Mucosa of rectum (tissue), 2 donors: ENCODE results near the gene PBX3.

ENCODE experiments used
- H3K27ac ChIP-seq, 2 donors: one replicate each; pipeline ENCODE4 v1.7.0; 2013; ENCODE audit warnings: inconsistent platforms in 2 of 2, low read depth in 2 of 2, low read length in 2 of 2
- H3K27me3 ChIP-seq, 2 donors: one replicate each; pipeline ENCODE4 v1.7.0; 2013; ENCODE audit warnings: low read length in 2 of 2; ENCODE audit not compliant: control insufficient read depth in 2 of 2, insufficient read depth in 2 of 2
- H3K36me3 ChIP-seq, 2 donors: one replicate each; pipeline ENCODE4 v1.7.0; 2013; ENCODE audit warnings: low read length in 2 of 2; ENCODE audit not compliant: control insufficient read depth in 2 of 2, insufficient read depth in 2 of 2
- H3K4me1 ChIP-seq, 2 donors: one replicate each; pipeline ENCODE4 v1.7.0; 2013; ENCODE audit warnings: low read length in 2 of 2, mild to moderate bottlenecking in 1 of 2; ENCODE audit not compliant: control insufficient read depth in 2 of 2, insufficient read depth in 2 of 2
- H3K4me3 ChIP-seq, 2 donors: one replicate each; pipeline ENCODE4 v1.7.0; 2013; ENCODE audit warnings: low read length in 2 of 2
- H3K9ac ChIP-seq, 2 donors: one replicate each; pipeline ENCODE4 v1.7.0; 2013; ENCODE audit warnings: low read length in 2 of 2, low read depth in 1 of 2, mild to moderate bottlenecking in 1 of 2
- H3K9me3 ChIP-seq, 2 donors: one replicate each; pipeline ENCODE4 v1.7.0; 2013; ENCODE audit warnings: low read length in 2 of 2; ENCODE audit not compliant: control insufficient read depth in 2 of 2
- donor health status: healthy.
- donor health status: Normal muscosa, but diverticular disease.

The PBX3 gene

GRCh38 chr9:125909459-125909858 is 162.3 kb downstream of the PBX3 start:
- no peaks in the 10 kb centered on the region for H3K36me3 ChIP-seq
- H3K4me1 ChIP-seq, result peaks cover 0 to 1% of the 10 kb centered on the region in 2 donors
- no peak overlapping the region for H3K4me3 ChIP-seq
- no peak overlapping the region for H3K27ac ChIP-seq
- H3K9me3 ChIP-seq, result no peaks in the 10 kb centered on the region
- no peak overlapping the region for H3K9ac ChIP-seq
- no peaks in the 10 kb centered on the region for H3K27me3 ChIP-seq

- Histone ChIP-seq H3K9ac (no peak overlapping the region), H3K27ac (no peak overlapping the region), H3K4me1 (no peaks in the 10 kb centered on the region), H3K27me3 (no peaks in the 10 kb centered on the region), H3K4me3 (no peak overlapping the region), H3K9me3 (no peaks in the 10 kb centered on the region), H3K36me3 (no peaks in the 10 kb centered on the region)
These were observed 163.1 kb downstream of the PBX3 start for GRCh38 chr9:125910286-125910685.

DNA sequence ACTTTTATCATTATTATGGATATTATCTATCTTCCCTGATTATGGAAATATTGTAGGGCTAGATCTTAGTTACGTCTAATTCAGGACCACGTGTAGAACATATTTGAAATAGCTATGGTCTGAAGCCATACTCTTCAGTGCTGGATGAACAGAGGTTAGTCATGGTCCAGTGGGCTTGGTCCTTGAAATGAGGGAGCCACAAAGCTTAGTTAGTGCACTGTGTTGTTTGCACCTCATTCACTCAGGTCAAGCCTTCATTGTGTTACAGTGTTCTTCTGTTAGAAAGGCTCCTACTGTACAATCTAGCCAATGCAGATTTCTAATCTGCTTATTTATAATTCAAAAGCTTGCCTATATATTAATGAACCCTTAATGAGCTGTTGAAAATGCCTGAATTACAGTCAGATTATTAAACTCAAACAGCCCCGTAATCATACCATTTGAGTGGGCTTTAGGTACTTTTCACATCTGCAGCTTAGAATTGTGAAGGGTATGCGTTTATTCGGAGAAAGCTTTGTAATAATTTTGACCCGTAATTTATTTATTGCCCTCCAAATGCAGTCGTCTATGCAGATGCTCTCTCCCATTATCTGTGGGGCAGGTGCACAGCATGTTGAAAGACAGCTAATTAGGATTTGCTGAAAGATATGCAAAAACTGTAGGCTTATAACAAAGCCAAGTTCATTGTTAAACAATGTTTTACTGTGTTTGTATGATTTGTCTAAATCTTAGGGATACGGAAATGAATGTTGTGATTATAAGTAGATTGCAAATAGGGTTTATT is 164.9 kb downstream of the PBX3 start:
- Histone ChIP-seq H3K27ac (no peak overlapping the region), H3K27me3 (no peaks in the 10 kb centered on the region), H3K9me3 (no peaks in the 10 kb centered on the region), H3K9ac (no peak overlapping the region), H3K4me1 (no peaks in the 10 kb centered on the region), H3K36me3 (no peaks in the 10 kb centered on the region), H3K4me3 (no peak overlapping the region)

- H3K9me3 ChIP-seq, result no peaks in the 10 kb centered on the region
- H3K27ac ChIP-seq, result no peak overlapping the region
- no peaks in the 10 kb centered on the region for H3K36me3 ChIP-seq
- H3K9ac ChIP-seq, result no peak overlapping the region
- no peaks in the 10 kb centered on the region for H3K4me1 ChIP-seq
- H3K27me3 ChIP-seq, result no peaks in the 10 kb centered on the region
- H3K4me3 ChIP-seq, result no peak overlapping the region
These were observed 165.5 kb downstream of the PBX3 start for GRCh38 chr9:125912667-125913066.

- Histone ChIP-seq H3K36me3 (no peaks in the 10 kb centered on the region), H3K27me3 (no peaks in the 10 kb centered on the region), H3K9ac (no peak overlapping the region), H3K4me3 (no peak overlapping the region), H3K27ac (no peak overlapping the region), H3K4me1 (no peaks in the 10 kb centered on the region), H3K9me3 (no peaks in the 10 kb centered on the region)
These were observed 166.4 kb downstream of the PBX3 start for GRCh38 chr9:125913551-125913950.

- H3K9ac ChIP-seq, result no peak overlapping the region
- no peaks in the 10 kb centered on the region for H3K27me3 ChIP-seq
- H3K36me3 ChIP-seq, result no peaks in the 10 kb centered on the region
- no peaks in the 10 kb centered on the region for H3K9me3 ChIP-seq
- H3K4me1 ChIP-seq, result no peaks in the 10 kb centered on the region
- no peak overlapping the region for H3K27ac ChIP-seq
- no peak overlapping the region for H3K4me3 ChIP-seq
These were observed 167.2 kb downstream of the PBX3 start for GRCh38 chr9:125914411-125914810.

GRCh38 chr9:125915606-125916005 is 168.4 kb downstream of the PBX3 start:
- H3K4me1 ChIP-seq, result no peaks in the 10 kb centered on the region
- no peak overlapping the region for H3K27ac ChIP-seq
- no peaks in the 10 kb centered on the region for H3K27me3 ChIP-seq
- H3K36me3 ChIP-seq, result no peaks in the 10 kb centered on the region
- no peak overlapping the region for H3K9ac ChIP-seq
- H3K9me3 ChIP-seq, result no peaks in the 10 kb centered on the region
- H3K4me3 ChIP-seq, result no peak overlapping the region

GRCh38 chr9:125919565-125919964 is 172.4 kb downstream of the PBX3 start:
- Histone ChIP-seq H3K4me1 (no peaks in the 10 kb centered on the region), H3K9ac (no peak overlapping the region), H3K27me3 (no peaks in the 10 kb centered on the region), H3K36me3 (no peaks in the 10 kb centered on the region), H3K9me3 (no peaks in the 10 kb centered on the region), H3K4me3 (no peak overlapping the region), H3K27ac (no peak overlapping the region)

DNA sequence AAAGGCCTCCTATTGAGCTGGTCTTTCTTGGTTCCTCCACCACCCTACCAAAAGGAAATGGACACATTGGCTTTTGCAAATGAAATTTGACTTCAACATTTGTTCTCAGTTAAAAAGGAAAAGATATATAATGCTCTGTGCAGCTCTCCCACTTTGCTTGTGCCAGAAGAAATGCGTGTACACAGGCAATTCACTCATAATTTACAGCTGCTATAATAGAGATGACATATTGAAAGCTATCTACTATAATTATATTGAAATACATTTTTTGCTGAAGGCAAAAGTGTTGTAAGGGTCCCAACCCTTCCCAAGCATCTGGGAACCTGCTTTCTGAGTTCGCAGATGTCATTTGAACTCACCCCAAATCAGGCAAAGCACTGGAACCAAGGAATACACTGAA is 173.2 kb downstream of the PBX3 start:
- no peak overlapping the region for H3K9ac ChIP-seq
- H3K4me1 ChIP-seq, result no peaks in the 10 kb centered on the region
- H3K27ac ChIP-seq, result no peak overlapping the region
- no peaks in the 10 kb centered on the region for H3K27me3 ChIP-seq
- H3K36me3 ChIP-seq, result no peaks in the 10 kb centered on the region
- no peaks in the 10 kb centered on the region for H3K9me3 ChIP-seq
- H3K4me3 ChIP-seq, result no peak overlapping the region

DNA sequence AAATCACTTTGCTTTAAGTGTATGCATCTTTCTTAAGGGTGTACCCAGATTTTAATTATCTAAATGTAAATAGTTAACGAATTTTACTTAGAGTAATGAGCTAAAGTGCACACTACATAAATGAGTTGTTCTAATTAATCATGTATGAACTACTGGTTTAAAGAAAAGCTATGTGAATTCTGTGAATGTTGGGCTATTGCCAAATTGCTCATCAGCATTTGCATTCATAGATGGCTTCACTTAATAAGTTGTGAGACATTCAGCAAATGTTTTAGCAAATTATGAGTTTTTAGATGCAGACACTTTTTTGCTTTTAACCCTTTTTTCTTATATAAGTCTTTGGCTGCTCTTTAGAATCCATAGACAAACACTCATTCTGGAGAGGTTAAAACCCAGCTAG is 175.7 kb downstream of the PBX3 start:
- H3K9me3 ChIP-seq, result no peaks in the 10 kb centered on the region
- H3K27ac ChIP-seq, result no peak overlapping the region
- no peak overlapping the region for H3K9ac ChIP-seq

More for the DNA sequence above, 175.7 kb downstream of the PBX3 start:
- no peaks in the 10 kb centered on the region for H3K4me1 ChIP-seq
- no peaks in the 10 kb centered on the region for H3K27me3 ChIP-seq
- no peak overlapping the region for H3K4me3 ChIP-seq
- H3K36me3 ChIP-seq, result no peaks in the 10 kb centered on the region
